ENCODE data around the gene GRM2. TPM values are rescaled to one million over a fixed set of nuclear protein-coding genes. Genes with fewer than 3 reads are reported as not detected.

GRM2 gene
- total and polyA plus RNA-seq, 2 of the 8 experiments (the other 6 are each of a cell fraction or from before 2014, with no cell fraction given) = 3.9 to 10.5 TPM

DNA sequence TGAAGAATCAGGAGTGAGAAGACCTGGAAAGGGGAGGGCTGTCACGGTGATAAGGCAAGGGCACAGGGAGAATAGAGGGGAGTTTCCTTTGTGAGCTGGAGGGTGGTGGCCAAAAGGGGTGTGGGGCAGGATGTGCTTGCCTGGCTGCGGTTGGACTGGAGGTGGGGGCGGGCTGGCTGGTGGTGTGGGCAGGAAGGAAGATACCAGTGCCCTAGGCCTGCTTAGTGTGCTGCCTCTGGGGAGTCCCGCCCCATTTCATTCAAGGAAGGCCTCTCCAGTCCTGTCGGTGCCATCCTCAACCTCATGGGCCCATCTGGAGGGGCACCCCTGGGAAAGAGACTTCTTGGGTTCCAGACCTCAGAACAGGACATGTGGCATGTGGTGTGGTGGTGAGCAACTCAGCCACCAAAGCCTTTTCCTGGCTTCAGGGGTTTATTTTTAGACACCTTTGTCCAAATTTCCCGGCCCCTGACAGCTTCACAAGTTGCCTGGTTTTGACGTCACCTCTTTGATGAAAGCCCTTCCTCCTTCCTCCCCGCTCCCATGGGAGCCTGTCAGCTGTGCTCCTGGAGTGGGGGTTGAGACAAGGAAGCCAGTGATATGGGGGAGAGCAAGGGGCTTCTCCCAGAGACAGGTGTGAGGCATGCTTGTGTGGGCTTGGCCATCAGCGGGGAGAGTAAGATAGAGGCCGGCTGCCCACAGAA lies 20.2 kb upstream of the GRM2 start:
- Histone ChIP-seq H3K79me1 (ENCODE audit: low read depth, low read length) (no peaks in the 10 kb centered on the region; the same call in 1 of the 2 replicates), H2BK12ac (ENCODE audit: low read depth, low read length) (no peak overlapping the region), H3K36me3 (ENCODE audit: control insufficient read depth in 2 of 4, insufficient read depth in 4 of 4, low read length in 3 of 4) (no peaks in the 10 kb centered on the region), H3K9ac (replicated peaks in 1 of 4; ENCODE audit: extremely low read depth in 1 of 4, low read depth in 3 of 4, low read length in 3 of 4) (no peak overlapping the region), H3K9me3 (ENCODE audit: insufficient read depth in 2 of 2, low read depth in 1 of 2, low read length in 1 of 2) (no peaks in the 10 kb centered on the region), H2AK5ac (ENCODE audit: low read depth, low read length) (no peak overlapping the region), H3K18ac (ENCODE audit: extremely low read depth, low read length) (no peak overlapping the region), H3K23ac (ENCODE audit: insufficient read length) (no peak overlapping the region), H3K4me2 (ENCODE audit: insufficient read depth in 1 of 2, low read depth in 2 of 2, low read length in 2 of 2) (no peak overlapping the region), H3K4me3 (ENCODE audit: extremely low read depth in 1 of 4, insufficient read depth in 2 of 4, low read depth in 3 of 4, low read length in 4 of 4) (no peak overlapping the region), H3K23me2 (ENCODE audit: low read depth, low read length) (no peaks in the 10 kb centered on the region), H3K56ac (replicated peaks; ENCODE audit: insufficient read length, low read depth, low read length) (no peak overlapping the region), H2BK5ac (ENCODE audit: low read depth, low read length) (no peak overlapping the region), H3K4ac (replicated peaks; ENCODE audit: insufficient read length, low read depth, low read length) (no peak overlapping the region), H2AFZ (ENCODE audit: low read length) (no peak overlapping the region), H3K79me2 (ENCODE audit: control insufficient read depth in 1 of 2, insufficient read depth in 2 of 2, low read length in 2 of 2) (no peaks in the 10 kb centered on the region), H3K4me1 (replicated peaks in 1 of 4; ENCODE audit: control insufficient read depth in 3 of 4, insufficient read depth in 4 of 4, low read length in 3 of 4) (peaks cover 2 to 10% (median 5%) of the 10 kb centered on the region in 4 experiments; a peak in 4 of 7 replicates), H3K27me3 (replicated peaks in 1 of 4; ENCODE audit: control insufficient read depth in 3 of 4, extremely low read depth in 1 of 4, insufficient read depth in 3 of 4, low read length in 3 of 4) (no peaks in the 10 kb centered on the region), H4K8ac (ENCODE audit: extremely low read depth, insufficient read depth, low read length) (no peak overlapping the region), H4K20me1 (replicated peaks in 1 of 2; ENCODE audit: control insufficient read depth in 1 of 2, insufficient read depth in 2 of 2, low read length in 2 of 2) (peaks cover 0 to 2% of the 10 kb centered on the region in 2 experiments), H4K91ac (replicated peaks; ENCODE audit: insufficient read length, low read length) (no peak overlapping the region), H2BK120ac (replicated peaks; ENCODE audit: low read depth, low read length) (no peak overlapping the region), H4K5ac (ENCODE audit: insufficient read length, low read depth, low read length) (no peak overlapping the region), H2BK15ac (ENCODE audit: low read length) (no peak overlapping the region), H2BK20ac (ENCODE audit: low read length) (no peak overlapping the region), H3K14ac (ENCODE audit: insufficient read length) (no peak overlapping the region), H3K27ac (ENCODE audit: low read depth, low read length) (no peak overlapping the region)
- CTCF ChIA-PET (ENCODE audit: partially characterized antibody) = interaction anchor here (1.0 to 8.2 kb wide), 8 partner anchors 13 to 185 kb away, joined by 4 to 31 read pairs (median 6); no protein-coding TSS in a partner anchor
- POLR2A ChIA-PET (ENCODE audit: partially characterized antibody) = interaction anchor here (1.5 to 2.3 kb wide), 2 partner anchors 16 kb away, joined by 5 to 7 read pairs; partner anchors contain the start of gene TEX264
- DNase-seq (ENCODE audit: low read depth in 1 of 2, low spot score in 2 of 2) (no peak), FAIRE-seq (no peak)
- 80% methylated on average over 10 of the region's 10 CpGs; no CpG with 5 or more reads in 1 of the 2 experiments for WGBS, 2 experiments (ENCODE audit: extremely low coverage in 1 of 2, insufficient coverage in 1 of 2, insufficient read length in 1 of 2, insufficient replicate concordance in 2 of 2, low coverage in 1 of 2, low lambda C conversion rate in 2 of 2, missing lambda C conversion rate in 1 of 2)
- no peak for TF ChIP-seq CBX5 (IDR thresholded peaks at IDR 0.05; ENCODE audit: low read depth, low read length)
- TF ChIP-seq ATF3 (IDR thresholded peaks at IDR 0.05; ENCODE audit: insufficient read depth, low read depth, low read length) = no peak
- no peak for TF ChIP-seq EGR1 (IDR thresholded peaks at IDR 0.05; ENCODE audit: borderline replicate concordance, low read depth, low read length)
- no peak for TF ChIP-seq BRCA1 (IDR thresholded peaks at IDR 0.05; ENCODE audit: low read depth, low read length)
- TF ChIP-seq RNF2 (IDR thresholded peaks at IDR 0.05; ENCODE audit: borderline replicate concordance, low read depth, low read length, missing control alignments, poor library complexity, severe bottlenecking) = no peak
- TF ChIP-seq SUZ12 (IDR thresholded peaks at IDR 0.05; ENCODE audit: low read length) = no peak
- no peak for TF ChIP-seq CTBP2 (IDR thresholded peaks at IDR 0.05; ENCODE audit: borderline replicate concordance, insufficient read depth, insufficient read length, low read length)
- TF ChIP-seq KDM5A (IDR thresholded peaks at IDR 0.05; ENCODE audit: low read length) = no peak
- TF ChIP-seq SP1 (IDR thresholded peaks at IDR 0.05; ENCODE audit: low read depth, low read length) = no peak
- no peak for TF ChIP-seq JUND (IDR thresholded peaks at IDR 0.05; ENCODE audit: low read length)
- TF ChIP-seq SIX5 (IDR thresholded peaks at IDR 0.05; ENCODE audit: low read depth, low read length) = no peak
- no peak for TF ChIP-seq CEBPB (IDR thresholded peaks at IDR 0.05; ENCODE audit: low read depth, low read length)
- no peak for TF ChIP-seq SIRT6 (IDR thresholded peaks at IDR 0.05; ENCODE audit: low read length)

Data from H1 (cell line).